Activated T-helper 1 cell treated with anti-CD3 and anti-CD28 coated beads, Interleukin-2, amount 50 U/mL, for 16 hours (primary cell): ENCODE measurements around the gene MAP4K4.

Source experiments
- DNase-seq, 2 donors: peaks; one replicate each; pipeline ENCODE4 v3.0.0-alpha.2; 2020; ENCODE audit warnings: low read depth in 1 of 2, low spot score in 1 of 2

Gene MAP4K4

GRCh38 chr2:101811226-101812015 lies 113.9 kb downstream of the MAP4K4 start:
- no peak for DNase-seq

- no peak for DNase-seq
Measured at GRCh38 chr2:101812226-101812625, 114.7 kb downstream of the MAP4K4 start.

DNA sequence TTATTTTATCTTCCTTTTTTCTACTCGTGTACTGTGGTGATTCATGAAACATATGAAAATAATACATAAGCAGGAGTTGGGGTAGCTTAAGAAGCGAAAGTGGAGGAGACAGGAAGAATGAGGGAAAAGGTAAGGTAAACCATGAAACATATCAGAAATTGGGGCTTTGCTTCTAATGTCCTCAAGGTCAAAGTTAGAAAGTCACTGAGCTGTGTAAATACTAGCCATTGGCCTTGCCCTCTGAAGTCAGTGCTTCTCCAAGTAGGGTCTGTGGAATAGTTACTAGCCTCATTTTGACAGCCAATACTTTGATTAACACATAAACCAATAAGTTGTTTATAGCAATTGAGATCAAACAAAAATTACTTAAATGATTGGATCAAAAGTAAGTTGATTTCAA lies 117.2 kb downstream of the MAP4K4 start:
- DNase-seq: no peak

- no peak for DNase-seq
Measured at GRCh38 chr2:101815154-101815553, 117.6 kb downstream of the MAP4K4 start.

- DNase-seq: no peak
Measured at GRCh38 chr2:101815739-101816391, 118.4 kb downstream of the MAP4K4 start.

- DNase-seq: no peak
Measured at GRCh38 chr2:101816598-101816997, 119.1 kb downstream of the MAP4K4 start.

DNA sequence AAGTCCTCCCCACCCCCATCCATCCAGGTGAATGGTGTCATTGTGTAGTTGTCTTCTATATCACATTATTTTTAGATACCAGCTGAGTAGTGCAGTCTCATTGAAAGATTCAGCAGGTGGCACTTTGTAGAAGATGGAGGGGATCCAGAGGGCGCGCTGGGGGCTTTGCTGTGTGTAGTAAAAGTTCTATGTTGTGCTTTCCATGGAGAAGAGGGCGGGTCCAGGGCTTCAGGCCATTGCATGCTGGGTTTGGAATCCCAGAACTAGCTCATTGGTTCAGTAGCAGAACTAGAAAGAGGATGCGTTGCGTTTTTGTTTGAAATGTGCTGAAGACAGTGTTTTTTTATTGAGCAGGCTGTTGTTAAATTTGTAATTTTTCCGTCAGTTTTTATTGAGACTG lies 120.0 kb downstream of the MAP4K4 start:
- DNase-seq: no peak

GRCh38 chr2:101818531-101819451 lies 121.3 kb downstream of the MAP4K4 start:
- no peak for DNase-seq

GRCh38 chr2:101820519-101820918 lies 123.0 kb downstream of the MAP4K4 start:
- no peak for DNase-seq

DNA sequence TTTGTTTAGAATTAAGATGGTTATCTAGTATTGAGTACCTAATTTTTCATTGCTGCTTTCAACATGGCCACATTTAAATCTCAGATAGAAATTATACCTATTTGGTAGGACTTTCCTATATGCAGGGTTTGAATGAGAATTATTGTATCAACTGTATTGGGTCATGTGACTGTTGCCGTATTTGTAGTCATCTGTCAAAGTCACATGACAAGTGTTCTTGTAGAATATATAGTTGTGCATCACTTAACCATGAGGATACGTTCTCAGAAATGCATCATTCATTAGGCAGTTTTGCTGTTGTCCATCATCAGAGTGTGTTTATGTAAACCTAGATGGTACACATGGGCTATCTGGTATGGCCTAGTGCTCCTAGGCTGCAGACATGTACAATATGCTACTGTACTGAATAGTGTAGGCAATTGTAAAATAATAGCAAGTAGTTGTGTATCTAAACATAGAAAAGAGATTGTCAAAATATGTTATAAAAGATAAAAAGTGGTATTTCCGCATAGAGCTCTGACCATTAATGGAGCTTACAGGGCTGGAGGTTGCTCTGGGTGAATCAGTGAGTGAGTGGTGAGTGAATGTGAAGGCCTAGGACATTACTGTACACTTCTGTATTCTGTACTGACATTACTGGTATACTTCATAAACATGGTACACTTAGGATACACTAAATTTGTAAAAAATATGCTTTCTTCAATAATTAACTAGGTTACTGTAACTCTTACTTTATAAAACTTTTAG lies 123.7 kb downstream of the MAP4K4 start:
- no peak for DNase-seq

DNA sequence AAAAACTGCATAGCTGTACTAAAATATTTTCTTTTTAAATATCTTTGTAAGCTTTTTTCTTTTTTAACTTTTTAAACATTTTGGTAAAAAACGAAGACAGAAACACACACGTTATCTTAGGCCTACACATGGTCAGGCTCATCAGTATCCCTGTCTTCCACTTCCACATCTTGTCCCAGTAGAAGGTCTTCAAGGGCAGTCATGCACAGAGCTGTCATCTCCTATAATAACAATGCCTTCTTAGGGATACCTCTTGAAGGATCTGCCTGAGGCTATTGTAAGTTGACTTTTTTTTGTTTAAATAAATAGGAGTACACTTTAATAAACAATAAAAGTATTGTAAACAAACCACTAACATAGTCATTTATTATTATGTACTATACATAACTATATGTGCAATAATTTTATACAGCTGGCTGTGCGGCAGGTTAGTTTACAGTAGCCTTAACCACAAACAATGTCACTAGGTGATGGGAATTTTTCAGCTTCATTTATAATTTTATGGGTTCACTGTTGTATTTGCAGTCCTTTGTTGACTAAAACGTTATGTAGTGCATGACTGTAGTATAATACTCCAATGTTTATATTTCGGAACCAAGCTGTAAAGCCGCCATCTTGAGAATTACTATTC lies 124.4 kb downstream of the MAP4K4 start:
- no peak for DNase-seq

- DNase-seq: peak; percentile 25 to 42
Measured at GRCh38 chr2:101823347-101823791, 125.9 kb downstream of the MAP4K4 start.

- DNase-seq: no peak
Measured at GRCh38 chr2:101823859-101824258, 126.4 kb downstream of the MAP4K4 start.

DNA sequence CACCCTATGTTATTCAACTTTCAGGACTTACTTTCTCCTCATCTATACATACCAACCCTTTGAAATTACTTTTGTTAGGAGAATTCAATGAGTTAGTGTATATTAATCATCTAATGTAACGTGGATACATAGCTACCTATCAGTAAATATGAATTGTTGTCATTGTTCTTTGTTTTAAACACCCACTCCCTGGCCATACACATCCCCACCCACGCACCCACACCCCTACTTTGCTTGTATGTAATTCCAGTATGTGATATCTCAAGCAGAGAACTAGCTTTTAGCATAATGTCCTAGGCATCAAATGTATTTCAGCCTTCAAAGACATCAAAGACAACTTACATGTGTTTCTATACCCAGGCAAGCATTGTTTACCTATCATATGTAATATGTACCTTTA lies 129.2 kb downstream of the MAP4K4 start:
- DNase-seq: no peak

GRCh38 chr2:101827246-101827645 lies 129.7 kb downstream of the MAP4K4 start:
- DNase-seq: no peak

DNA sequence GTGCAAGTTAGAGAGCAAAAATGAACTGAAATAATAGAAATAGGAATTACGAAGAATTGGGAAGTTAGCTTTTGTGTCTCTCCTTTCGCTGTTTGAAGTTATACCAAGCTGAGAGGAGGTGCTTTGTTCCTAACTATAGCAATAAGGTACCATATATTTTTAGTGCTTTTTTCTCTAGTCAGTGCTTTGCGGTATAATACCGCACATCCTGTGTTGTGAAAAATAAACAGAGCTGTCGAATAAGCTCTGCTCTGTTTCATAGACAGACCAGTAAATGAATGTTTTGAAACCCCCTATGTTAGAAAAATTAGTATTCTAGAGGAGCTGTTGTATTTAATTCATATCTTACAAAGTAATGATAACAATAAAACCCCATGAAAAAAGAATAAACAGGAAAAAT lies 130.8 kb downstream of the MAP4K4 start:
- no peak for DNase-seq

DNA sequence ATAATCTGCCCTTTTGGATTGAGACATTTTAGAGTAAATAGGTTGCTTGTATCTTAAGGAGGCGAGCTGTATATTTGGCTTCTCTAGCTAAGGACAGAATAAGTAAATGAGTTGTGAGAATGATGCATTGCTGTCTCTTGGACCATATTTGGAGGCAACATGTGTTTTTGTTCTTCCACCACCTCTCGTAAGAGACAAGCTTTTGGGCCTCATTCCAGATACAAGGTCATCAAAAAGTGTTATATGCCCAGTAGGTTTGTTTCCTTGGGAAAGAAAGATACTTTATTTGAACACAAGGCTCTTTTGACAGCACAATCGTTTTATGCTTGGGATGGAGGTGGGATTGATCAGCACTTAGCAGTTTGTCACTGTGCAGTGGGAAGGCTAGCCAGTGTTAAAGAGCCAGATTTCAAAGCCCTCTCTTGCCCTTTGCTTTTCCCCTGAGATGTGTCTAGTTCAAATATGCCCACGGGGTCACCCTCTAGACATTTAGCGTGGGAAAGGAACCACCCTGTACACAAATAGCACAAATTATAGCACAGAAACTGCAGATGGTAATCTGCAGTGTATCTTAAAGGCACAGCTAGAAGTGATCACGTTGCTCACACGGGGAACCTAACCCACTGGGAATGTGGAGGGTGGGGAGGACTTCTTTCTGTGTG lies 131.3 kb downstream of the MAP4K4 start:
- DNase-seq: no peak

DNA sequence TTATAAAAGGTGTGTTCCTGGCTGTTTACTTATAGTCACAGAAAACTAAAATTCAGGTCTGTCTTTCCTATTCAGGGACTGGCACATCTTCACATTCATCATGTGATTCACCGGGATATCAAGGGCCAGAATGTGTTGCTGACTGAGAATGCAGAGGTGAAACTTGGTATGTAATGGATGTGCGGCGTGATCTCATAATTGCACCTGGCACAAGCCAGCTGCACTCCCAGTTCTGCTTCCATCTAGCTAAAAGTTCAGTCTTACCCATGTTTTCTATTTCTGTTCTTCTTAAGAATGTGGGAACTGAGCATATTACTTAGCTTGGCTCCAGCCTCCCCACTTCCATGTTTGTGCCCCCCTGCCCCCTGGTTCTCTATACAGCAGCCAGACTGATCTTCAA lies 131.9 kb downstream of the MAP4K4 start:
- DNase-seq: no peak

DNA sequence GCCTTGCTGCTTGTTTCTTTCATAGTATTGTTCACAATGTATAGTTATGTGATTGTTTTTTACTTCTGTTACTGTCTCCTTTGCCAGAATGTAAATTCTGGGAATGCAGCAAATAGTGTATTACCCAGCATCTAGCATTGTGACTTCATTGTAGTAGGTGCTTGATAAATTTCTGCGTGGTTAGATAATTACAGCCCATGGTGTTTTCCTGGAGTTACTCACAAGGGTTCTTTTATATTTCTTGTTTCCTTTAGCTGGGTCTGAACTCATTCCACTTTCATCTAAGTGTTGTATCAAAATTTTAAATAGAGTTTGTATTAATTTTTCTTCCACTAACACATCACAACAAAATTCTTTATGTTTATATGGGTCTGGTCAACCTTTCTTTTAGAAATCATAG lies 132.6 kb downstream of the MAP4K4 start:
- DNase-seq: no peak

- no peak for DNase-seq
Measured at GRCh38 chr2:101830555-101830954, 133.0 kb downstream of the MAP4K4 start.
